HG02798 (cell line): ENCODE results near the gene UBE3A.
A peak's percentile ranks its signal among the peaks of the same experiment; 100 is the strongest.
"Not testable (repeated sequence)": the region's sequence is repeated elsewhere in the genome, so short reads cannot be mapped to it uniquely, and the experiment has no call there.

ENCODE experiments used
- ATAC-seq: cut with Tn5 transposase; IDR thresholded peaks from one replicate; pipeline ENCODE4 v1.9.1; 2021; ENCODE audit warnings: mild to moderate bottlenecking; ENCODE audit not compliant: unreplicated experiment, poor library complexity

The UBE3A gene

DNA sequence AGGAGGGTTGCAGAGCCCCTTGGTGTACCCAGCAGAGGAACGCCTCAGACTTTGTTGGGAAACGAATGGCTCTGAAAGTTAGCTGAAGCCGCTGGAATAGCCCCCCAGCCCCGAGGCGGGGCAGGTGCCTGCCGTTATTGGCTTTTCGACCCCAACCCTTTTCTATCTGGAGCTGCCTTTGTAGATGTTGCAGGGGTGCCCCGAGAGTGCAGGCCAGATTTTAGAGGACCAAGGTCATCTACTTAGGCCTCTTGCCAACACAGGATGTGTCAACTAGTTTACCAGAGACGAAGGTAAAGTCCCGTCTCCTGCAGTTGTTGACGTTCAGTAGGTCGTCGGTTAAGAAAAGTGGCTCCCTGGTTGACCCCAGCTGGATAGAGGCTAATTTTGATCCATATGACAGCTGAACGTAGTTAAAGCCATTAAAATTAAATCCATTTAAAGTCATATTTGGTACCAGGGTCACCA, 579 bp upstream of the UBE3A start:
- peak; percentile 9 for ATAC-seq

DNA sequence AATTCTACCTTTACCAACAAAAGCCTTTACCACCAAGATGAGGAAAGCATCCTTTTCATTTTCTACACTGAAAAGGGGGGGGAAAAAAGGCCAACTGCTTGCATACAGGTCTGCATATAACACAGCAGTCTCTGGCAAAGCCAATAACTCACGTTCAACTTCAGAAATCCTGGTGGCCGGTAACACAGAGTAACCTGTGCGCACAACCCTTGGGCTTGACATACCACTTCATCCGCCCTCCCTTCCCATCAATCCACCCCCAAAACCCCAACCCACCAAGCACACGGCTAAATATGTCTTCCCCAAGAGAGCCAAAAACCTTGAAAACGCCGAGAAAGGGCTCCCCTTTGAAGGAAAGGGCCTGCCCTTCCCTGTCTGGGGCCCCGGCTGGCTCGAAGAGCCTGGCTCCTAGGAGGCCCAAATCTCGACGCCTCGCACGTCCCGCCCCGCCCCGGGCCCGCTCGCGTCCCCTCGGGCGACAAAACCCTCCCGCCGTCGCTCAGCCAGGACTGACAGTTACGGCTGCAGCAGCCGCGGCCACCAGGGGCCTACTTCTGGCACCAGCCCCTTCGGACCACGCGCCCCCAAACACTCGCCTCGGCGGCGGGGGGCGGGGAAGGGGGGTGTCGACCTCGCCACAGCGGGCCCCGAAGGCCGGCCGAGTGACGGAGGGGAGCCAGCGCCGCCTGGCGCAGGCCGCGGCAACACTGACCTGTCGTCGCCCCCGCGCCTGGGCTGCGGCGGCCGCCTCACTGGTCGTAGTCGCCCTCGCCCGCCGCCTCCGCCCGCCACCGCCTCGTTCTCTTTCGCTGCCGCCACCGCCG, 835 bp downstream of the UBE3A start:
- ATAC-seq, result peak; percentile 54

DNA sequence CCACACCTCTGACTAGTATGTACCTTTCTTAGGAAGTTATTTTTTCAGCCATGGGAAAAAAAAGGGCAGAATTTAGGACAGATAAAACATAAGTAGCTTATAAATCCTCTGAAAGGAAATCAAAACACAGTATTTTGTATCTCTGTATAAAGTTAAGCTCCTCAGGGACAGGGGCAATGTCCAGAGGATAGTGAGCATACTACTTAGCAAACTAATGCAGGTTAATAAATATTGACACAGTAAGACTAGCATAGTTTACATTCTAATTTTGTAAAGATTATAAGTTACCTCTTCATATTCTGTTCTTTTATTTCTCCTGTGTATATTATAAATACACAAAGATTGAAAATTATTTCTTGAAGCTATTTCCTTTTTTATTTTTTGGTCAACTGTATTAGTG, 2.1 kb downstream of the UBE3A start:
- ATAC-seq, result no peak

GRCh38 chr15:25435474-25436243, 3.2 kb downstream of the UBE3A start:
- no peak for ATAC-seq

DNA sequence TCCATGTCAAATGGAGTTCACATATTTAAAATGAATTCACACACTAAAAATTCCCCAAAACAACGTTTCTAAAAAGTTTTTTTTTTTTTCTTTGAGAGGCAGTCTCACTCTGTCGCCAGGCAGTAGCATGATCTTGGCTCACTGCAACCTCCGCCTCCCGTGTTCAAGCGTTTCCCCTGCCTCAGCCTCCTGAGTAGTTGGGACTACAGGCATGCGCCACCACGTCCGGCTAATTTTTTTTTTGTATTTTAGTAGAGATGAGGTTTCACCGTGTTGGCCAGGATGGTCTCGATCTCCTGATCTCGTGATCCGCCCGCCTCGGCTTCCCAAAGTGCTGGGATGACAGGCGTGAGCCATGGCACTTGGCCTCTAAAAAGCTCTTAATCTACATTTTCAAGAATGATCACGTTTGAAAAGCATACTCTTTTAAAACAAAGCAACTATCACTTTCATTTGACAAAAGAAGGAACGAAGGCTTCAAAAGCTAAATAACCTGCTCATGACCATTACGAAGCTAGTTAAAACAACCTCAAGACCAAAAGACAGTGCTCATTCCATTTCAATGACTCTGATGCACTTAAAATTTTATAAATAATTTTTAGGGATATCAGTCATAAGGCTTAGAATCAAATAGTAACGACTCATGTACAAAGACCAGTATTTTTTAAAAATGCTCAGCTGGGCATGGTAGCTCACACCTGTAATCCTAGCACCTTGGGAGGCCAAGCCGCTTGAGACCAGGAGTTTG, 5.5 kb downstream of the UBE3A start:
- ATAC-seq, result no peak

GRCh38 chr15:25431836-25432561, 6.8 kb downstream of the UBE3A start:
- ATAC-seq, result no peak

DNA sequence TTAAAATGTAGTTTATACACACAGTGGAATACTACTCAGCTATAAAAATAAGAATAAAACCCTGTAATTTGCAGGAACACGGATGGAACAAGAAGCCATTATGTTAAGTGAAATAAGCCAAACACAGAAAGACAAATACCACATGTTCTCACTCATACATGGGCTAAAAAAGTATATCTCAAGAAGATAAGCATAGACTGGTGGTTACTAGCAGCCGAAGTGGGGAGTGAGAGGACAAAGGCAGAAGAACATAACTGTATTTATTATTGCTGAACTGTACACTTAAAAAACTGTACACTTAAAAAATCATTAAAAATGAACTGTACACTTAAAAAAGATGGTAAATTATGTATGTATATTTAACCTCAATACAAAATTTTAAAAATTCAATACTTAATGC, 11.0 kb downstream of the UBE3A start:
- no peak for ATAC-seq

GRCh38 chr15:25426896-25427610, 11.8 kb downstream of the UBE3A start:
- no peak for ATAC-seq

- ATAC-seq, result no peak
Observed at GRCh38 chr15:25424073-25424472, 14.8 kb downstream of the UBE3A start.

DNA sequence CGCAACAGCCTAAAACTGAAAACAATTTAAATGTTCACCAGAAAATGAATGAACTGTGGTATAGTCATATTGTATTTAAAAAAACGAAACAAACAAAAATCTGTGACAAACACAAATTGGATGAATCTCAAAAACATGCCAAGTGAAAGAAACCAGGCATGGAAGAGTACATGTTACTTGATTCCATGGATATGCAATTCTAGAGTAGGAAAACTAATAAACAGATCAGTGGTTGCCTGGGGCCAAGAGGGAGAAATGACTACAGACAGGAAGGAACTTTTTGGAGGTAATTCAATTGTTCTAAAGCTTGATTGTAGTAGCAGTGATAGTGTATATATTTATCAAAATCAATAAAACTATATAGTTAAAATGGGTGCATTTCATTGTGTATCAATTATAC, 16.8 kb downstream of the UBE3A start:
- ATAC-seq, result no peak

DNA sequence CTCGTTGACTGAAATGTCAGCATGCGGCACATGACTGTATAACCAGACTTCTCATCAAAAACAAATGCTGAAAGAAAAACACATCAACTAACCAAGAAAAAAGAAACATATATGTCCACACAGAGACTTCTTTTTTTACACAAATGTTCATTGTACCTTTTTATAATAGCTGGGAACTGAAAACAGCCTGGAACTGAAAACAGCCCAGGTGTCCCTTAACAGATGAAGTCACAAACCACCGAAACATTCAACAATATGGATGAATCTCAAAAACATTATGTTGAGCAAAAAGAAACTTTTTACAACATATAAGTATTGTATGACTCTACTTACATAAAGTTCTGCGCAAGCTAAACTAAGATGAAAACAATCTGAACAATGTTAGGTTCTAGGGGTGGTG, 20.6 kb downstream of the UBE3A start:
- ATAC-seq, result no peak

DNA sequence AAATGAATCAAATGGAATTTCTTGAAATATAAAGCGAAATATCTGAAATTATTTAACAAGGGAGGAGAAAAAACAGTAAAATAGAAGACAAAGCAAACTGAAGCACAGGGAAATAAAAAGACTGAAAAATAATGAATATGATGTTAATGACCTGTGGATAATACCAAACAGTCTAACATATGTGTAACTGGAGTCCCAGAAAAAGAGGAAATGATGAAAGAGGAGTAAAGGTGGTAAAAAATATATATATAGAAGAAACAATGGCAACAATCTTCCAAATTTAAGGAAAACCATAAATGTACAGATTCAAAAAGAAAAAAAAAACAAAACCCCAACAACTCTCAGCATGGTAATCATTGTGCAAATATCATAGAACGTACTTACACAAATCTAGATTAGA, 21.2 kb downstream of the UBE3A start:
- no peak for ATAC-seq

DNA sequence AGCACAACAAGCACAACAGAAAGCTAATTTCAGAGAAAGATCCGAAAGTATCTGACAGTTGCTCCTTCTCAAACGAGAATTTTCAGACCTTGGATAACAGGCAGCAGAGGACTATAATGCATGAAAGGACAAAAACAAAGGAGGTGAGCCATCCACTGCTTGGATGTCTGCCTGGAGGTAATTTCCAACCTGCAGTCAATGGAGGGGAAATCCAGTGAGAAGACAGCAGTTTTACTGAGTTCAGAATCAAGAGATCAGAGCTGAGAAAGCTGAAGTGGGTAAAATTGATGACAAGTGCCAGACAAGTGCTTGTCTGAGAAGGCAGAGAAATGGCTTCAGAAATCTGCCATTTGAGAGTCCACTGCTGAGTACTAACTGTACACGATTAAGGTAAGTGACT, 22.1 kb downstream of the UBE3A start:
- ATAC-seq, result peak; percentile 57

DNA sequence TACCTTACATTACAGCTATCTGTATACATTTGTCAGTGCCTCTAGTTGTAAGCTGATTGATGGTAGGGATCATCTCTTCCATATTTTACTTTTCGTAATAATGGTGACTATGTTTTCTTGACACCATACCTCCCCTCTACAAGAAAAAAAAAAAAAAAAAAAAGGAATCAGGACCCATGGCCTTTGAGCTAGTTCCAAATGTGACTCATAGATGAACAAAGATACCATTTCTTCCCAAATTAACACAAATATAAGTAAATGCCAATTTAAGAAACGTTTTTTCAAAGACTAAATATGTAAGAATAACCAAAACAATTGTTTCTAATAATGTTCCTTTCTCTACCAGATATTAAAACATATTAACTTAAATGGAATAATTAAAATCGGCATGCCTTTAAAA, 23.1 kb downstream of the UBE3A start:
- no peak for ATAC-seq

DNA sequence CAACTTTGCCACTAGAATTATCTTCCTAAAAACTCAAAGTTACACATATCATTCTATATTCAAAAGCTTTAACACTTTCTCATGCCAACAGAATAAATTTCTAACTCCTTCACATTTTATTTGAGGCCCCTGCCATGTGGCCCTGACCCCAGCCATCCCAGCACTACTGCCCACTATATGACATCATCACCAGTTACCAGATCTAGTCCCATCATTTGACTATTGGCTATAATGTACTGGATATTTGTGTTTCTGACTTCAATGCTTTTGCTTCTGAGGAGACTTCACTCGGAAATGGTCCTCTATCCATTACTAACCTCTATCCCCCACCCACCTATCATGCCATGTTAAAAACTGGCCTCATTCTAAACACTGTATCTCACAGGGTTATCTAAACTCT, 23.6 kb downstream of the UBE3A start:
- no peak for ATAC-seq

DNA sequence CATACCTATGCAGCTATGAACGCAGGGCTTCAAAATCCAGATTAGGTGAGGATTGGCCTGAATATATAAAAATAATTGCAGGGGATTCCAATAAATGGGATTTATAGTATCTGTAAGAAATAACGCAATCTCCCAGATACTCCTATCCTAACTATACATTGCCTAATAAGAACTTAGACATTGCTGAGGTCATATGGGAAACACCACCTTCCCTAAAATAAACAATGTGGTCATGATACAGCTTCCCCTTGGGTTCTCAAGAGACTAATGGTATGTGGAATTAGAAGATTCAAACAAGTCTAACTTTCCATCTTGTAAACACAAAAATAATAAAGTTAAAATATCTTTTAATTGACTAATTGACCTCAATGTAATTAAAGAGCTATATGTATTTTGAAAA, 28.2 kb downstream of the UBE3A start:
- ATAC-seq, result no peak

GRCh38 chr15:25409731-25410130, 29.1 kb downstream of the UBE3A start:
- not testable (repeated sequence) for ATAC-seq

DNA sequence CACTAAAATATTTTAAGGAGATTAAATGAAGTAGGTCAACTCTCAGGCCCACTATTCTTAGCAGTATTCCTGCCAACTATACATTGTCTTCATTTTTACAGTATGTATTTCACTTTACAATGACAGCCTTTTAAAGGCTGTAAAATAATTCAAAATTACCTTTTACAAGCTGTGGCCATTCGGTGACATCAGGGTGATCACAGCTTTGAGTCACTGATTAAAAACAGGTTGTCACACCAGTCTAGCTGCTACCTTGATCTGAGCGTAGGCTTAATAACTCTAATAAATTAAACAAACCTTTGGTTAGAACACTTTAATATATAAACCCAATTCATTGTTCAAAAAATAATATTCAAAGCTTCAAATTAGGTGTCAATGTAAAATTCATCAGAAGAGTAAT, 29.9 kb downstream of the UBE3A start:
- ATAC-seq, result no peak

- no peak for ATAC-seq
Observed at GRCh38 chr15:25408428-25408827, 30.4 kb downstream of the UBE3A start.

- ATAC-seq, result no peak
Observed at GRCh38 chr15:25407950-25408349, 30.9 kb downstream of the UBE3A start.
